IMR-90 (cell line): ENCODE results near the gene SLC46A1. TPM values are rescaled to one million over a fixed set of nuclear protein-coding genes. Genes with fewer than 3 reads are reported as not detected.

Experiments used
- ATAC-seq: fragments of 200-7000 bp; cut with Tn5 transposase; 2 replicates; pipeline ENCODE4 v1.9.1; 2020; ENCODE audit warnings: low read depth, mild to moderate bottlenecking, moderate library complexity
- BruUV-seq: library from RNA; stranded (reverse); fragments of 400-500 nt; replicated peaks from 2 replicates; lab custom pipeline; 2021; lab: Mats Ljungman, UMichigan
- CTCF ChIA-PET: fragments of 300-600 bp; formaldehyde crosslinking; extraction: SDS; loops from one replicate; lab custom pipeline; 2021; ENCODE audit warnings: antibody characterized with exemption; lab: Yijun Ruan, JAX
- POLR2A ChIA-PET: fragments of 300-600 bp; sonication (Branson Sonifier 250); formaldehyde crosslinking; loops from one replicate; lab custom pipeline; 2022; ENCODE audit warnings: antibody characterized with exemption; ENCODE audit not compliant: unreplicated experiment; lab: Charles Lee
- DNase-seq: peaks from one replicate; pipeline ENCODE4 v3.0.0; 2013
- H2AFZ ChIP-seq: replicated peaks from 2 replicates; pipeline ENCODE3; 2013; ENCODE audit warnings: low read length, mild to moderate bottlenecking; ENCODE audit not compliant: poor library complexity
- H2AK5ac ChIP-seq: 2 replicates; pipeline ENCODE4 v1.6.1; 2013; ENCODE audit warnings: low read depth, low read length, inconsistent platforms
- H2AK9ac ChIP-seq: replicated peaks from 2 replicates; pipeline ENCODE3; 2013; ENCODE audit warnings: mild to moderate bottlenecking, low read depth, low read length, moderate library complexity; ENCODE audit not compliant: poor library complexity
- H2BK120ac ChIP-seq: 2 replicates; pipeline ENCODE4 v1.6.1; 2013; ENCODE audit warnings: low read depth, low read length, inconsistent platforms
- H2BK15ac ChIP-seq: 3 replicates; pipeline ENCODE4 v1.6.1; 2013; ENCODE audit warnings: low read depth, low read length, inconsistent platforms
- H2BK20ac ChIP-seq: 2 replicates; pipeline ENCODE4 v1.6.1; 2013; ENCODE audit warnings: low read depth, mild to moderate bottlenecking, inconsistent platforms, low read length, moderate library complexity
- H2BK5ac ChIP-seq: 2 replicates; pipeline ENCODE4 v1.6.1; 2013; ENCODE audit warnings: mild to moderate bottlenecking, low read depth, low read length, inconsistent platforms; ENCODE audit not compliant: poor library complexity, severe bottlenecking
- H3K14ac ChIP-seq: replicated peaks from 2 replicates; pipeline ENCODE4 v1.6.1; 2013; ENCODE audit warnings: low read depth, low read length, inconsistent platforms
- H3K18ac ChIP-seq: 2 replicates; pipeline ENCODE4 v1.6.1; 2013; ENCODE audit warnings: low read depth, low read length, control low read depth
- H3K23ac ChIP-seq: 2 replicates; pipeline ENCODE4 v1.6.1; 2013; ENCODE audit warnings: low read depth, low read length, inconsistent platforms
- H3K27ac ChIP-seq: 2 replicates; pipeline ENCODE4 v1.5.1; 2013; ENCODE audit warnings: mild to moderate bottlenecking, control low read depth, low read length; ENCODE audit not compliant: insufficient read depth
- H3K27me3 ChIP-seq: 2 replicates; pipeline ENCODE4 v1.6.1; 2013; ENCODE audit warnings: low read length; ENCODE audit not compliant: control insufficient read depth, insufficient read depth
- H3K36me3 ChIP-seq: 2 replicates; pipeline ENCODE4 v1.6.1; 2013; ENCODE audit warnings: low read length, mixed read lengths; ENCODE audit not compliant: control insufficient read depth, insufficient read depth
- H3K4ac ChIP-seq: 2 replicates; pipeline ENCODE4 v1.6.1; 2013; ENCODE audit warnings: low read depth, low read length, inconsistent platforms
- H3K4me1 ChIP-seq: 2 replicates; pipeline ENCODE4 v1.6.1; 2013; ENCODE audit warnings: low read length, mixed read lengths; ENCODE audit not compliant: control insufficient read depth, insufficient read depth
- H3K4me2 ChIP-seq: 2 replicates; pipeline ENCODE4 v1.6.1; 2013; ENCODE audit warnings: low read depth, mild to moderate bottlenecking, control low read depth, low read length, moderate library complexity
- H3K4me3 ChIP-seq: 2 replicates; pipeline ENCODE4 v1.5.1; 2013; ENCODE audit warnings: low read depth, mild to moderate bottlenecking, control low read depth, low read length, moderate library complexity; ENCODE audit not compliant: insufficient read depth
- H3K56ac ChIP-seq: 2 replicates; pipeline ENCODE4 v1.6.1; 2013; ENCODE audit warnings: low read length, inconsistent platforms; ENCODE audit not compliant: insufficient read depth; ENCODE audit errors: extremely low read depth
- H3K79me1 ChIP-seq, 2 experiments: 2 replicates each; pipeline ENCODE4 v1.6.1; 2013; ENCODE audit warnings: low read length in 2 of 2, inconsistent platforms in 1 of 2, low read depth in 1 of 2
- H3K9ac ChIP-seq: 2 replicates; pipeline ENCODE4 v1.6.1; 2013; ENCODE audit warnings: low read depth, low read length, control low read depth
- H3K9me1 ChIP-seq: 2 replicates; pipeline ENCODE4 v1.6.1; 2013; ENCODE audit warnings: low read length, inconsistent platforms; ENCODE audit not compliant: insufficient read depth
- H3K9me3 ChIP-seq: 2 replicates; pipeline ENCODE4 v1.6.1; 2013; ENCODE audit warnings: low read length; ENCODE audit not compliant: control insufficient read depth, insufficient read depth
- H4K20me1 ChIP-seq: 2 replicates; pipeline ENCODE4 v1.6.1; 2013; ENCODE audit warnings: low read length, inconsistent platforms; ENCODE audit not compliant: insufficient read depth
- H4K5ac ChIP-seq: 2 replicates; pipeline ENCODE4 v1.6.1; 2013; ENCODE audit warnings: mild to moderate bottlenecking, low read depth, low read length, control low read depth
- H4K8ac ChIP-seq, 2 experiments: 2 replicates each; pipeline ENCODE4 v1.6.1; 2013; ENCODE audit warnings: low read depth in 2 of 2, low read length in 2 of 2, control low read depth in 1 of 2, inconsistent platforms in 1 of 2
- H4K91ac ChIP-seq: 2 replicates; pipeline ENCODE4 v1.6.1; 2013; ENCODE audit warnings: low read depth, low read length, inconsistent platforms; ENCODE audit not compliant: insufficient read depth
- CEBPB ChIP-seq: IDR thresholded peaks from 2 replicates; pipeline ENCODE4 v1.6.1; 2012; ENCODE audit warnings: low read depth, low read length, improper control_type of control experiment
- FOS ChIP-seq: fragments of 150-350 bp; IDR thresholded peaks from 2 replicates; pipeline ENCODE4 v1.6.1; 2016; ENCODE audit warnings: low read depth, low read length
- MAFK ChIP-seq: IDR thresholded peaks from 2 replicates; pipeline ENCODE4 v1.6.1; 2012; ENCODE audit warnings: low read depth, low read length, improper control_type of control experiment
- MAZ ChIP-seq: IDR thresholded peaks from 2 replicates; pipeline ENCODE4 v1.6.1; 2012; ENCODE audit warnings: low read depth, mild to moderate bottlenecking, low read length, improper control_type of control experiment, moderate library complexity, borderline replicate concordance
- POLR2A ChIP-seq: IDR thresholded peaks from 2 replicates; pipeline ENCODE4 v1.6.1; 2012; ENCODE audit warnings: mild to moderate bottlenecking, low read depth, low read length
- RAD21 ChIP-seq: IDR thresholded peaks from 2 replicates; pipeline ENCODE4 v1.6.1; 2012; ENCODE audit warnings: low read length, improper control_type of control experiment
- RCOR1 ChIP-seq: IDR thresholded peaks from 2 replicates; pipeline ENCODE4 v1.6.1; 2012; ENCODE audit warnings: mild to moderate bottlenecking, low read length, improper control_type of control experiment; ENCODE audit not compliant: insufficient replicate concordance
- SMC3 ChIP-seq: fragments of 150-350 bp; IDR thresholded peaks from 2 replicates; pipeline ENCODE4 v1.6.1; 2016; ENCODE audit warnings: low read depth, mild to moderate bottlenecking, antibody characterized with exemption, low read length, moderate library complexity
- WGBS, 2 experiments: methylation state at CpG; one replicate each; pipeline versions ENCODE4 v1.1.5 to v1.1.7; 2013; ENCODE audit warnings: missing lambda C conversion rate in 2 of 2; ENCODE audit not compliant: insufficient read length in 1 of 2; ENCODE audit errors: extremely low coverage in 2 of 2; 5-methylcytosine and 5-hydroxymethylcytosine counted together
- dilution Hi-C: fragments of 300-500 bp; cut with HindIII; formaldehyde crosslinking; loops from one replicate; pipeline ENCODE4 v1.14.3; 2018; ENCODE audit warnings: low sequenced_read_pairs; ENCODE audit not compliant: unreplicated experiment
- in situ Hi-C: fragments of 300-500 bp; cut with MboI; formaldehyde crosslinking; loops from 3 replicates; pipeline ENCODE4 v1.14.3; 2019; ENCODE audit warnings: low sequenced_read_pairs, inconsistent platforms, mixed read lengths
- intact Hi-C: fragments of 100-400 bp; cut with micrococcal nuclease; formaldehyde crosslinking; loops from 2 replicates; pipeline ENCODE4 v1.10.0; 2022
- polyA plus RNA-seq, 3 experiments: library from polyadenylated mRNA; depleted of rRNA; stranded (reverse); fragments of >200 nt; gene quantifications; 2 replicates each; pipeline ENCODE4 v1.2.3, GENCODE V29; 2012; ENCODE audit warnings: low replicate concordance in 1 of 3
- total RNA-seq: library from RNA; depleted of rRNA; stranded (reverse); fragments of >200 nt; gene quantifications from 2 replicates; pipeline ENCODE4 v1.2.3, GENCODE V29; 2012

The SLC46A1 gene
- total and polyA plus RNA-seq, 2 of the 4 experiments (the other 2 are of a cell fraction): 2.7 to 3.9 TPM

DNA sequence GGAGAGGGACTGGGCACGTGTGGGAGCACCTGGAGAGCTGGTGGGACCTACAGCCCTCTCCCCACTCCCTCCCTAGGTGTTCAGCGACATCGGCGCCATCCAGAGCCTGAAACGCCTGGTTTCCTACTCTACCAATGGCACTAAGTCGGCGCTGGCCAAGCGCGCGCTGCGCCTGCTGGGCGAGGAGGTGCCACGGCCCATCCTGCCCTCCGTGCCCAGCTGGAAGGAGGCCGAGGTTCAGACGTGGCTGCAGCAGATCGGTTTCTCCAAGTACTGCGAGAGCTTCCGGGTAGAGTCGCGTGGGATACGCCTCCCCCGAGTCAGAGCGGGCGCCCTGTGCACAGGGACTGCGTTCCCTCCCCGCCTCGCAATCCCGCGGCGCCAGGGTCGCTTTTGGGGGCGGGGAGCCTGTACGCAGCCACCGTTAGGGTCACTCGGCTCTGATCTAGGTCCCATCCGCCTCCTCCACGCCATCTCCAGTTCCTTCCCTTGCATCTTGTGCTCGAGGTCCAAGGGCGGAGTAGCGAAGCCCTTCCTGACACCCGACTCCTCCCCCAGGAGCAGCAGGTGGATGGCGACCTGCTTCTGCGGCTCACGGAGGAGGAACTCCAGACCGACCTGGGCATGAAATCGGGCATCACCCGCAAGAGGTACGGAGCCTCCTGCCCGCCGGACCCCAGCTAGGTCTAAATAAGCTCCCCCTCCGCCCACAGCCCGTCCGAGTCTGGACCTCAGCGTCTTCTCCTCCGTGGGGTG, 21.6 kb downstream of the SLC46A1 start:
- Histone ChIP-seq H3K9ac (no peak overlapping the region), H3K79me1 (peaks cover 0 to 20% of the 10 kb centered on the region in 2 experiments; a peak in 2 of 4 replicates), H3K4me2 (no peak overlapping the region), H3K4ac (no peak overlapping the region), H3K56ac (no peak overlapping the region), H4K20me1 (peaks cover 20% of the 10 kb centered on the region), H2AK5ac (no peak overlapping the region), H2AFZ (peak overlapping the region; percentile 32), H3K23ac (no peak overlapping the region), H3K27ac (no peak overlapping the region), H4K91ac (no peak overlapping the region), H3K18ac (no peak overlapping the region), H3K9me3 (no peaks in the 10 kb centered on the region), H3K27me3 (no peaks in the 10 kb centered on the region), H2AK9ac (no peak overlapping the region), H4K5ac (no peak overlapping the region), H3K4me3 (no peak overlapping the region), H2BK20ac (no peak overlapping the region), H3K4me1 (peaks cover 3% of the 10 kb centered on the region; the same call in 1 of the 2 replicates), H3K36me3 (peaks cover 34% of the 10 kb centered on the region), H2BK120ac (no peak overlapping the region), H3K14ac (no peak overlapping the region), H3K9me1 (peaks cover 7% of the 10 kb centered on the region; the same call in 1 of the 2 replicates), H2BK5ac (no peak overlapping the region), H2BK15ac (no peak overlapping the region), H4K8ac (no peak overlapping the region)
- ChIA-PET CTCF (no interaction called here), POLR2A (no interaction called here)
- ATAC-seq: no peak
- in situ Hi-C loops (no loop called here), intact Hi-C loops (no loop called here), dilution Hi-C loops (no loop called here)
- no peak for DNase-seq
- 70% methylated on average over 31 of the region's 56 CpGs; no CpG with 5 or more reads in 1 of the 2 experiments for WGBS, 2 experiments
- no peak for TF ChIP-seq MAZ
- TF ChIP-seq RCOR1: no peak
- TF ChIP-seq CEBPB: no peak
- no peak for TF ChIP-seq SMC3
- TF ChIP-seq MAFK: no peak
- no peak for TF ChIP-seq RAD21
- no peak for TF ChIP-seq POLR2A
- TF ChIP-seq FOS: no peak
- no TSS peak for BruUV-seq
